ENCODE data around the gene CTXND1.

GRCh38 chr15:80207887-80208286 lies 44.1 kb downstream of the CTXND1 start:
- TF ChIP-seq POLR2AphosphoS5 (IDR thresholded peaks at IDR 0.05) = no peak
- no peak for TF ChIP-seq CTCF (IDR thresholded peaks at IDR 0.05)
- no peak for TF ChIP-seq POLR2A (IDR thresholded peaks at IDR 0.05)
